CD4-positive, alpha-beta T cell treated with Interleukin-12 subunit alpha and Interleukin-12 subunit beta, for 1 hour (primary cell): ENCODE measurements around the gene LRRC30.
"Not testable (repeated sequence)": the region's sequence is repeated elsewhere in the genome, so short reads cannot be mapped to it uniquely, and the experiment has no call there.

Source experiments
- DNase-seq: peaks from one replicate; pipeline ENCODE4 v3.0.0-alpha.2; 2020

The LRRC30 gene

GRCh38 chr18:7230626-7231349 lies at the start of gene LRRC30:
LRRC30 (plus strand) TSS chr18:7231089; CDS start chr18:7231139, 50 bp downstream.
- DNase-seq: no peak

GRCh38 chr18:7185701-7186100 lies 45.2 kb upstream of the LRRC30 start:
- DNase-seq: no peak

GRCh38 chr18:7190547-7191156 lies 40.2 kb upstream of the LRRC30 start:
- DNase-seq: no peak

GRCh38 chr18:7191736-7192135 lies 39.2 kb upstream of the LRRC30 start:
- DNase-seq: no peak

- DNase-seq: no peak
Observed at GRCh38 chr18:7195266-7195665, 35.6 kb upstream of the LRRC30 start.

- DNase-seq: no peak
Observed at GRCh38 chr18:7196421-7196820, 34.5 kb upstream of the LRRC30 start.

GRCh38 chr18:7197854-7198253 lies 33.0 kb upstream of the LRRC30 start:
- no peak for DNase-seq

GRCh38 chr18:7198326-7198725 lies 32.6 kb upstream of the LRRC30 start:
- DNase-seq: no peak

GRCh38 chr18:7201096-7201495 lies 29.8 kb upstream of the LRRC30 start:
- DNase-seq: no peak

GRCh38 chr18:7202169-7202568 lies 28.7 kb upstream of the LRRC30 start:
- DNase-seq: no peak

GRCh38 chr18:7203601-7204000 lies 27.3 kb upstream of the LRRC30 start:
- not testable (repeated sequence) for DNase-seq

GRCh38 chr18:7205346-7205745 lies 25.5 kb upstream of the LRRC30 start:
- no peak for DNase-seq

- no peak for DNase-seq
Observed at GRCh38 chr18:7206217-7206616, 24.7 kb upstream of the LRRC30 start.

GRCh38 chr18:7207366-7207915 lies 23.4 kb upstream of the LRRC30 start:
- DNase-seq: no peak

- DNase-seq: no peak
Observed at GRCh38 chr18:7221424-7222155, 9.3 kb upstream of the LRRC30 start.

- no peak for DNase-seq
Observed at GRCh38 chr18:7224198-7224597, 6.7 kb upstream of the LRRC30 start.

- no peak for DNase-seq
Observed at GRCh38 chr18:7232218-7232617, 1.3 kb downstream of the LRRC30 start.

- DNase-seq: no peak
Observed at GRCh38 chr18:7233134-7233810, 2.4 kb downstream of the LRRC30 start.

- no peak for DNase-seq
Observed at GRCh38 chr18:7234091-7234490, 3.2 kb downstream of the LRRC30 start.

GRCh38 chr18:7234956-7235355 lies 4.1 kb downstream of the LRRC30 start:
- DNase-seq: no peak

- DNase-seq: no peak
Observed at GRCh38 chr18:7236072-7236471, 5.2 kb downstream of the LRRC30 start.

GRCh38 chr18:7236933-7237332 lies 6.0 kb downstream of the LRRC30 start:
- no peak for DNase-seq

GRCh38 chr18:7237673-7238272 lies 6.9 kb downstream of the LRRC30 start:
- no peak for DNase-seq
